Epidermal melanocyte (primary cell): ENCODE measurements around the gene SLN.
"Not testable (repeated sequence)": the region's sequence is repeated elsewhere in the genome, so short reads cannot be mapped to it uniquely, and the experiment has no call there.

Experiments used
- DNase-seq: peaks from one replicate; pipeline ENCODE4 v3.0.0; 2011; ENCODE audit warnings: low spot score; ENCODE audit not compliant: insufficient read length

SLN gene

DNA sequence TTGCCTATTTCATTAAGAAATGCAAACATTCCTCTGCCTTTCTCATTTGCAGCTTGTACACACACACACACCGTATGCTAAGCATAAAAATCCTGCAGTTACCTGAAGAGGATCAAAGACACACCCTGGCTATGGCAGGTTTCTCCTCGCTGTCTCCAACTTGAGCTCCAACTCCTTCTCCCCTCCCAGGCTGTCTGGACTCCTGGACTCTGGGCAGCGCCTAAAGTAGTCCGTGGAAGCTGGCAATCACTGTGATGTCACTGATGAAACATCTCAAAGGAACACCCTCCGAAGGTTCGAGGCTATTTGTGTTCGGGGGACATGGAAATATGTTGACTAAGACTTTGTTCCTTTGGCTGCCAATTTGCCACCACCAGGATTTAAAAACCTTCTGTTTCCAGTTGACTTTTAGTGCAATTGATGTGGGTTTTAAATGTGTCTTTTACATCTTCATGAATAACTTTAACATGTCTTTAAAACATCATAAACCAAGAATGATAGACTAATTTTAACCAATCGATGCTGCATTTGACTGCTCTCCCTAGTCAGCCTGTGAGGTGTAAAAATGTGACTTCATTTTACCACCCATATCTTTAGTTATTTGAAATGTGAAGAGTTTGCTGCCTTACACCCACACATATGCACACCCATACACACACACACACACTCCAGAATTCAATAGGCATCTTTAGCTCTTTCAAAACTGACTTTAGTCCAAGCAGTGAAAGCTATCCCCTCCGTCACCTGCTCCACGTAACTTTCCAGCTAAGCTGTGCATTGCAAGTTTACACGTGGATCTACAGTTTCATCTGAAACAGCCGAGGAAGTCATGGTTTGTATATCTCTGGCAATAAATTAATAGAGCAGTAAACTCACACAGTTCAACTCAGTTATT is at the start of gene SLN:
Gene SLN (minus strand): TSS at position 196 of the 895 bp plus-strand sequence.
- DNase-seq, result no peak

DNA sequence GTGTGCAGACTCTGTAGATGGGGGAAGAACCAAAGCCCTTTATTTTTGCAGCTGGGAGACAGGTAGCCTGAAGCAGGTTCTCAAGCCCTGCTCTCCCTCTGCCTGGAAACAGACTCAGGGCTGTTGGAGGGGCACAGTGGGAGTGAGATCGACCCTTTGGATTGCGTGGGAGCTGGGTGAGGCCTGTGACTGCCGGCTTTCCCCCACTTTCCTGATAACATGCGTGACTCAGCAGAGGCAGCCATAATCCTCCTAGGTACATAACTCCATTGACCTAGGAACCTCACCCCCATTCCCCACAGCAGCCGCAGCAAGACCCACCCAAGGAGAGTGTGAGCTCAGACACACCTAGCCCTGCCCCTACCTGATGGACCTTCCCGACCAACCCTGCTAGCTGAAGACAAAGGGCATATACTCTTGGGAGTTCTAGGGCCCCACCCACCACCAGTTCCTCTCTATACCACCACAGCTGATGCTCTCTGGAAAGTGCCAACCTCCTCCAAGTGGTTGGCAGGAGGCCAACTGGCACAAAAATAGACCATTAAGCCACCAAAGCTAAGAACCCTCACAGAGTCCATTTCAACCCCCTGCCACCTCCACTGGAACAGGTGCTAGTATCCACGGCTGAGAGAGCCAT is 47.0 kb upstream of the SLN start:
- DNase-seq, result not testable (repeated sequence)

DNA sequence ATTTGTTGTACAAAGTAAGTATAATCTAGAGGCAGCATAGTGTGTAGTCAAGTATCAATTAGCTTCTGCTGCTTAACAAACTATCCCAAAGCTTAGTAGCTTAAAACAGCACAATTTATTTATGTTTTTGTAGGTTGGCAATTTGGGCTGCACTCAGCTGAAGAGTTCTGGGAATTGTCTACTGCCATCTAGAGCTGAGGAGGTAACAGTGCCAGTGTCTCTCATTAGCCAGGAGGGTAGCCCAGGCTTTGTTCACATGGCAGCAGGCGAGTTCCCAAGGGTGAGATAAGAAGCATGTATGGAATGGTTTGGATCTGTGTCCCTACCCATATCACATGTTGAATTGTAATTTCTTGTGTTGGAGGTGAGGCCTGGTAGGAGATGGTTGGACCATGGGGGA is 45.8 kb upstream of the SLN start:
- no peak for DNase-seq

DNA sequence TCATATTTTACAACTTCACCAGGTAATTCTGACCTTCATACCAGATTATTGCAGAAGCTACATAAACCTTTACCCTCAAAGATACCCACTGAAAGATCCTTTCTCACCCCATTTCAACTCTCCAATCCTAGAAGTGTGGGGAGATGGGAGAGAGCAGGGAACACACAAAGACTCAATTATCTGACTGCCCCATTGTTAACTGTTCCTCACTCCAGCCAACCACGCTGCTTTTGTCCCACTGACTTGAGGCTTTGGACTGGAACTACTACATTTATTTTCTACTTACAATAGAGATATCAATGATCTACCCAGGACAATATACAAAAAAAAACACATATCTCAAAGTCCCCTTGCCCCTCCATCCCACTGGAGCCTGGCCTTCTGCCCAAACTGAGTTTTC is 44.7 kb upstream of the SLN start:
- no peak for DNase-seq

DNA sequence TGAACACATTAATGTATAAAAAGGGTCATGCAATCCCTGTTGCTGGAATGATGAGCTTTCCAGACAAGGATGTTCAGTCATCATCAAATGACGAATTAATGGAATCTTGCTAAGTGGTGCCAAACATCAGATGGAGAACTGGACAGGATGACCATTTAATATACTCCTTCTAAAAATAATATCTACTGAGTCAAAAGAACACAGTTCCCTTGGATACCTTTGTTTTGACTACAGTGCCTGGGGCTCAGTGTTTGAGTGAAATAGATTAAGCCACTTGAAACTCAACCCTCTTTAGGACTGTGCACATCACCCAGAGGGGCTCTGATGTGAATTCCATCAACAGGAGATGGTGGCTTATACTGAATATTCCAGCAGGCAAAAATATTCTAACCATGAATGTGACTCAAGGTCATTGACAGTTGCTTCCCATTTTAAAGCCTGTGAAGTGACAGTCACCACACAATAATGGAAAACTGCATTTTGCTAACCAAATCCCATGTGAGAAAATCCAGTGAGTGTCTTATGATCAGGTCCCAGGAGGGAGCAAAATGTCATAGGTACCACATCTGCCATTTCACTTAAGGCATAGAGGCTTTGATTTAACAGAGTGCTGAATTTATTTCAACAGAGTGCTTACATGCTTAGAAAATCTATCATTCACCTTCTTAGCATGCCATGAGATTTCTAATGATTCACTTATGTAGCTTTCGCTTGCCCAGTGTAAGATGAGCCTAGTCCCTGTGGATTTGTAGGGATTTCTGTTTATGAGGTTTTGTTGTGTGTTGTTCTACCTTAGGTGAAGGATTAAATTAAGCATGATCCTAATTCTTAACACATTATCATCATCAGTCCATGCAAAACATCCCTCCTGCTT is 41.3 kb upstream of the SLN start:
- DNase-seq, result no peak

DNA sequence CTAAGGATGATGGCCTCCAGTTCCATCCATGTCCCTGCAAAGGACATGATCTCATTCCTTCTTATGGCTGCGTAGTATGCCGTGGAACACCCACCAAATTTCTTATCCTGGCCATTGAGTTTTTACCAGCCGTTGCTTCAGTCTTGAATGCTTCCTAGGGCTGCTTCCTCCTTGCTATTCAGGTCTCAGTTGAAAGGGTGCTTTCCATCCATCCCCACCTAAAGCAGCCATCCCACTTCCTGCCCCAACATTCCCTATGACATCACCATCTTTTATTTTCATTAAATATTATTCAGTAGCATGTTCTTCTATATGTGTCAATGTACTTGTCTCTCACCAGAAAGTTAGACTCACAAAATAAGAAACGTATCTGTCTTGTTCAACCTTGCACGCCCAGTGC is 40.7 kb upstream of the SLN start:
- DNase-seq, result no peak

DNA sequence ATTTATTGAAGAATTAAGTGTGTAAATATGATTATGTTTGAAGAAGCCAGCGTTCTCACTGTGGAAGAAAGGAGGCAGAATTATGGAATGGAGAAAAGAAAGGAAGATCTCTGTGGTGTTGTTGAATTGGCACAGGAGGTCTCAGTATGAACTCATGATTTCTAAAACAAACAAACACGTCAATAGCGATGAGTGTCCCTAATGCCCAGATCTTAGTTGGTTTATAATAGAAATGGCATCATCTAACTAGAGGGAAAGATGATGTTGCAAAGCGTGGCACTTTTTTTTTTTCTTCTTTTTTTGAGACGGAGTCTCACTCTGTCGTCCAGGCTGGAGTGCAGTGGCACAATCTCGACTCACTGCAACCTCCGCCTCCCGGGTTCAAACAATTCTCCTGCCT is 39.2 kb upstream of the SLN start:
- no peak for DNase-seq

DNA sequence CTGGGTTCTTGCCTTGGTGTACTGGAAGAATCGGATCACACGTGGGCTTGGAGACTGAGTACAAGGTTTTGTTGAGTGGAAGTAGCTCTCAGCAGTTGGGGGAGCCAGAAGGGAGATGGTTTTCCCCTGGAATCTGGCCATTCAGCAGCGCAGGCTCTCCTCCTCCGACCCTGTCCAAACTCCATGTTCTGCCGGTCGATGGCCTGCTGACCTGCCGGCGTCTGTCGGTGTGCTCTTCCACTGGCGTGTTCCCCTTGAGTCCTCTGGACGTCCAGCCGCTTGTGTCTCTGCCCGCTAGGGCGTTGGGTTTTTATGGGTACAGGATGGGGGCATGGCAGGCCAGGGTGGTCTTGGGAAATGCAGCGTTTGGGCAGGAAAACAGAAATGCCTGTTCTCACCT is 38.5 kb upstream of the SLN start:
- no peak for DNase-seq

DNA sequence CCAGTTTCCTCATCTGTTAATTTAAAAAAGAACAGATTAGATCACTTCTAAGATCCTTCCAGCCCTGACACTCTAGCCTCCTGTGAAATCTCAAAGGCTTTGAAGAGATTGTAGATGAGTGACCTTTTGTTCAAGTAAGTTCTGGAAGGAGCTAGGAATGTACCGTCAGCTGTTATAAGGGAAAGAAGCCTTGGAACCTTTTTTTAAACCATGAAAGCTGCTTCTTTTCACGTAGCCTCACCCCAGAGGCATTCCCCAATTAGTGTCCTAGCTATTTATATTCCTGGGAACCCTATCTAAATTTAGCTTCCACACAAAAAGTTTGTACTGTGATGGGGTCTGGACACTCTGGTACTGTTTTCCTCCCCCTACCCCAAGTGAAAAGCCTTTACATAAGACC is 35.8 kb upstream of the SLN start:
- DNase-seq, result no peak

DNA sequence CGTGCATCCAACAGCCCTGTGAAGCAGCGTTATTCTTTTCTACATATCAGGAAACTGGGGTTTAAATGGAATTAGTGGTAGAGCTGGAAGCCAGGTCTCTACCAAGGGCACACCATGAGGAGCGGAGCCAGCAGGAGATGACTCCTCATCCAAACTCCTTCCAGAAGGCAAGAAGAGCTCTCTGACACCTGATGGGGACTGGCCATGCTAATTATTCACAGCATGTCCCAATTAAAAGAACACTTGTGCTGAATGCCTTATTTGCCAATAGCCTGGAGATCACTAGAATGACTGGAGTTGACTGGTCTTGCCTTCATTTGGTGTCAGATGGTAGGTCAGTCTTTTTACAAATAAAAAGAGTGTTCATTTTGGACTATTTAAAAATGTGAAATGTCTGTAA is 32.9 kb upstream of the SLN start:
- DNase-seq, result no peak

DNA sequence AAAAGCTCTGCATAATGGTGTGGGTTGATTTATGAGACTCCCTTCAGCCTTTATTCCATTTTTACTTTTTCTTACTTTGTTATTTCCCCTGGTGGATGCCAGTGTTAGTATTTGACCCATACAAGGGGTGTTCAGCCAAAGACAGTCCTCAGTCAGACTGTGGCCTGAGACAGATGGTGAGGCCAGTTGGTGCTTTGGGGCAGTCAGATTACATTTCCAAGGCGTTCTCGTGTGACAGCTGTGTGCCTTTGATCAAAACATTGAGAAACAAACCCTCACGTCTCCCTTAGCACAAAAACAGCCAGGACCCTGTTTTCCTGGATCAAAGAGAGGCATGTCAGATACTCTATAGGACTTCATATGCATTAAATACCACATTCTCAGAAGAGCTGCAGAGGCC is 31.3 kb upstream of the SLN start:
- DNase-seq, result no peak

DNA sequence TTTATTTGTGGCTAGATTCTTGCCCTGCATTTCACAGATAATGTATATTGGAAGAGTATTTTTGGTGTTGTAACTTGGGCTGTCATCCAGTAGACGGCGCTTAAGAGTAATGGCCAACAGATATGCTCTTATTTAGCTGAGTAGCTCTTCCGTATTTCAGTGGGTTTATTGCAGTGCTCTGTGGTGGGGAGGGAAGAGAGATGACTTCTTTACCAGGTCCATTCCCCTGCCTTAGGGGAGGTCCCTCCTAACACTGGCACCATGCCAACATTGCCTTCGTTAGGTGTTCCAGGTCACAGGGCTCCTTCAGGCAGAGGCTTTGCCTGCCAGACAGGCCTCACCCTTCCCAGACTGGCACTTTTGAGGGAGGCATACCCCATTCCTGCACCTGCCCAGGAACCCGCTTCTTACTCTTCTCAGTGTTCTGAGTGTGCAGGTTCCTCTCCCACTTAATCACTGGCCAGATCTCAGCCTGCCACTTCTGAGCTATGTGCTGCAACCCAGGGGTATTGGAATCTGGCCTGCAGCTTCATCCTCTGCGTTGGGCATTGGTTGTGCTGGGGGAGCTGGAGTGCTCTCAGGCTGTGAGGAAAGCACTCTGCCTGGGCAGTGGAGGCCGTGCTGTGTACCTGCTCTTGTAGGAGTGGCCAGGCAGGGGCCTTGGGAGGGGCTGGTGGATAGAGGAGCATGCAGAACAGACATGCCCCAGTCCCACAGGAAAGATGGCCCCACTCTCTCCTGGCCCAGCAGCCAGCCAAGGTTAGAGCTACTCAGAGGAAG is 29.4 kb upstream of the SLN start:
- DNase-seq, result no peak

DNA sequence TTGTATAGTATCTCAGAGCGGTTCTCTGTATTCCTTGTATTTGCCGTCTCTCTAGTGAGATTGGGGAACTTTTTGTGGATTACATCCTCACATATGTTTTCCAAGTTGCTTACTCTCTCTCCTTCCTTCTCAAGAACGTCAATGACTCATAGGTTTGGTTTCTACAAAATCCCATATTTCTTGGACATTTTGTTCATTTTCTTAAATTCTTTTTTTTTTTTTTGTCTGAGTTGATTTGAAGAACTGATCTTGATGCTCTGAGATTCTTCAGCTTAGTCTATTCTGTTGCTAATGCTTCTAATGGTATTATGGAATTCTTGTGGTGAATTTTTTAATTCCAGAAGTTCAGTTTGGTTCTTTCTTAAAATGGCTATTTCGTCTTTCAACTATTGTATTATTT is 28.4 kb upstream of the SLN start:
- DNase-seq, result no peak

DNA sequence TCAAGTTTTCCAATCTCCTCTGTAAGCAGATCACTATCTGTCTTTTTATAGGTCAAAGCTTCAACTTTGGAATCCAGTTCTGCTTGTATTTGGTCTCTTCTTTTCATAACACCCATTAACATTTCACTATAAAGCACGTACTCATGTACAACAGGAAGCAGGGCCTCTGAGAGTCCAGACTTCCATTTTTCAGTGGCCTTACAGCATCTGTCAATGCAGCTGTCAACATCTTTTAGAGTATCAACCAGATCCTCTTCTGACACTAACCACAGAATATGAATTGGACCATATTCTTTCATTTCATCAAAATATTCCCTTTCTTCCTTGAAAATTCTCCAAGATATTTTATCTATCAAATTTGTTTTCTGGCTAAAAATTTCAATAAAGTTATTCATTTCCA is 24.7 kb upstream of the SLN start:
- no peak for DNase-seq

DNA sequence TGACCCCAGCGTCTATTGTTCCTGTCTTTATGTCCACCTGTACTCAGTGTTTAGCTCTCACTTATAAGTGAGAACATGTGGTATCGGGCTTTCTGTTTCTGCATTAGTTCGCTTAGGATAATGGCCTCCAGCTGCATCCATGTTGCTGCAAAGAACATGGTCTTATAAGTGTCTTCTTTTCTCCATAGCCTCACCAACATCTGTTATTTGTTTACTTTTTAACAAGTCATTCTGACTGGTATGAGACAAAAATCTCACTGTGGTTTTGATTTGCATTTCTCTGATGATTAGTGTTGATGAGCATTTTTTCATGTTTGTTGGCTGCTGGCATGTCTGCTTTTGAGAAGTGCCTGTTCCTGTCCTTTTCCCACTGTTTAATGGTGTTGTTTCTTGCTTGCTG is 21.7 kb upstream of the SLN start:
- DNase-seq, result no peak

DNA sequence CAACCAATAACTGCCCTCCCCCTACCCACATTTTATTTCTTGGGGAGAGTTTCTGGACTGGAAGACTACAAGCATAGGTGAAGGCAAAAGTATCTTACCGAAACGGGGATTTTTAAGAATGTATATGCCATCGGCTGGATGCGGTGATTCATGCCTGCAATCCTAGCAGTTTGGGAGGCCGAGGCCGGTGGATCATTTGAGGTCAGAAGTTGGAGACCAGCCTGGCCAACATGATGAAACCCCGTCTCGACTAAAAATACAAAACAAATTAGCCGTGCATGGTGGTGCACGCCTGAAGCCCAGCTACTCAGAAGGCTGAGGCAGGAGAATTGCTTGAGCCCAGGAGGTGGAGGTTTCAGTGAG is 20.8 kb upstream of the SLN start:
- DNase-seq, result no peak

DNA sequence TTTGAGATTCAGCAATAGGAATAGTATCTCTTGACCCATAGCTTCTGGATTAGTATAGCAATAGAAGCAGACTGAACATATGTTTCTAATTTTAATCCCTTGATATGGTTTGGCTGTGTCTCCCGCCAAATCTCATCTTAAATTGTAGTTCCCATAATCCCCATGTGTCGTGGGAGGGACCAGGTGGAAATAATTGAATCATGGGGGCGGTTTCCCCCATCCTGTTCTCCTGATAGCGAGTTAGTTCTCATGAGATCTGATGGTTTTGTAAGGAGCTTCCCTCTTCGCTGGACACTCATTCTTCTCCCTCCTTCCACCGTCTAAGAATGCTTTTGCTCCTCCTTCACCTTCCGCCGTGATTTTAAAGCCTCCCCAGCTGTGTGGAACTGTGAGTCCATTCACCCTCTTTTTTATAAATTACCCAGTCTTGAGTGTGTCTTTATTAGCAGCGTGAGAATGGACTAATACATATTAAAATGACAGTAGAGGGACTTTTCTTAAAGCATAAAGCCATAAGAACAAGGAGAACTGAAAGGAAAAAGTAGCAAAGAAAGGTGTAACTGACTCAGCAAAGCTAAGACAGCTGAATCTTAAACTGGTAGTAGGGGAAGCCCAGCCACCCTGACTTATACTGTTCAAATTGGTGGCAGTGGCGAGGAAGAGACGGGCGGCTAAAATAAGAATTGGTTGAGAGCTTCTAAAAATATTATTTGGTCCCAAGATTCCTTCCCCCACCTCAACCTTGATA is 20.3 kb upstream of the SLN start:
- no peak for DNase-seq

DNA sequence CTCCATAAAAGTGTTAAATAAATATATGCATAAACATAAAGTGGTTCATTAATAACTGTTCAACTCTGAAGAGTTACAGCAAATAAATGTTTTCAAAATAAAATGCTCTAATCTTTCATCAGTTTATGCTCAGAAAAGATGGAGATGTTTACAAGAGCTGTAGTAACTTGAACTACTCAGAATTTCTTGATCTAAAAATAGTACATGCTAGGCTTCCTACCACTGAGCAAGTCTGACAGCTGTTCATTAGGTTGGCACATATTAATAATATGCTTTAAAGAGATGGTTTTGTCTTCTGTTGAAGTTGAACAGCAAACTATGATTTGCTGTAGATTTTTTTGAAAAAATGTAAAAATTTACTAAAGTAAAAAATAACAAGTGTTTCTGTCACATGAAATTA is 10.8 kb upstream of the SLN start:
- no peak for DNase-seq

DNA sequence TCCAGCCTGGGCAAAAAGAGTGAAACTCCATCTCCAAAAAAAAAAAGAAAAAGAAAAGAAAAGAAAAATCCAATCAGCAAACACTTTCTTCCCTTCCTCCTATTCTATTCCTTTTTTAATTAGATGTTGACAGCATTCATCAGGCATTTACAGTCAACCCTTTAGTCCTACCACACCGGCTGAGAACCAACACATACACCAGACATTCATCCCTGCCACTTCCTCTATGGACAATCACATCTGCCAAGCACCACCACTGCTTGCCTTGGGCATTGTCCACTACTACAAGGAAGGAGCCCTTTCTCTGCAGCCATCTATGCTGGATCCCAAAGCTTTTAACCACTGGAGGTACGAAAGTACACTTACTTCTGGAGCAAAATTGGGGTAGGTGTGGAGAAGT is 9.4 kb upstream of the SLN start:
- DNase-seq, result no peak

DNA sequence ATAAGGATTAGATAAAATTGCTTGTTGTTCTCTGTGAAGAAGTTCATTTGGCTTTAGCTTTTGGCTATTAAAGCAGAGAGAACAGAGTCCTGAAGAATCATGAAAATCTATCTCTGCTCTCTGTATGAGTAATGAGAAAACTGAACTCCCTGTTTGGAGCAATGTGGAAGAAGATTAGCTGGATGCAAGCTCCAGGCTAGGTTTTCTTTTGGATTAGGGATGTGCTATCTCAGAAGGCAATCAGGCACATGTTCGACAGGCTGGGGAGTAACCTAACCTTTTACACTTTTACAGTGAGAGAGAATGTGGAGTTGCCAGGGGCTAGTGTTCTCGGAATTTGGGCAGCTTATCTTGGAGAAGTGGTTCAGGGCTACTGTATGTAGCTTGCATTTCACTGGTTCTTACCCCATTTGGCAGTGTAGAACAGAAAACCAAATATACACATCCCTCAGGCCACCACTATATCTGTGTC is 8.5 kb upstream of the SLN start:
- DNase-seq, result no peak
